ENCODE results near the gene DKKL1.
"Not testable (repeated sequence)": the region's sequence is repeated elsewhere in the genome, so short reads cannot be mapped to it uniquely, and the experiment has no call there.

Gene DKKL1

GRCh38 chr19:49326165-49326704 lies 37.4 kb upstream of the DKKL1 start:
- no peak for TF ChIP-seq CTCF (IDR thresholded peaks at IDR 0.05)
- intact Hi-C loops (cut with DNase I; ENCODE audit: low total_unique reads) = no loop called here
- H3K9me3 ChIP-seq = peaks cover 0 to 6% (median 0%) of the 10 kb centered on the region in 3 donors
- no peak for DNase-seq
- H3K4me1 ChIP-seq = no peaks in the 10 kb centered on the region
- H3K4me3 ChIP-seq = no peak overlapping the region
- H3K27ac ChIP-seq = no peak overlapping the region
- H3K27me3 ChIP-seq = no peaks in the 10 kb centered on the region
- peaks cover 17 to 32% (median 29%) of the 10 kb centered on the region in 3 donors for H3K36me3 ChIP-seq

DNA sequence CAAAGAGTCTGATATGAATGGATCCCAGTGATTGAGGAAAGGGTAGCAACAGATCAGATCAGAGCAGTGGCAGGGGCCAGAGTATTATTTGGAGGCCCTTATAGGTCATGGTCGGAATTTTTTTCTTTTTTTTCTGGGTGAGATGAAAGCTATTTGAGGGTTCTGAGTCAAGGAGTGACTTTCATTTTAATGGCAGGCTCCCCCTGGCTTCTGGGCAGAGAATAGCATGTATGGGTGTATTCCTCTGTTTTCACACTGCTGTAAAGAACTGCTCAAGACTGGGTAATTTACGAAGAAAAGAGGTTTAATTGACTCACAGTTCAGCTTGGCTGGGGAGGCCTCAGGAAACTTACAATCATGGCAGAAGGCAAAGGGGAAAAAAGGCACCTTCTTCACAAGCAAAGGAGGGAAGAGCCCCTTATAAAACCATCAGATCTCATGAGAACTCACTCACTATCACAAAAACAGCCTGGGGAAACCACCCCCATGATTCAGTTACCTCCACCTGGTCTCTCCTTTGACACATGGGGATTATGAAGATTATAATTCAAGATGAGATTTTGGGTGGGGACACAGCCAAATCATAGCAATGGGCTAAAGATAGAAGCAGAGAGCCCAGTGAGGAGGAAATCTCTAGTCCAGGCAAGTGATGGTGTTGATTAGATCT lies 35.7 kb upstream of the DKKL1 start:
- peak in 1 of 2 donors; percentile 43 for DNase-seq
- no peak overlapping the region for H3K27ac ChIP-seq
- H3K4me1 ChIP-seq = no peaks in the 10 kb centered on the region
- intact Hi-C loops (cut with DNase I; ENCODE audit: low total_unique reads) = no loop called here
- no peak overlapping the region for H3K4me3 ChIP-seq
- no peaks in the 10 kb centered on the region for H3K27me3 ChIP-seq
- no peaks in the 10 kb centered on the region for H3K9me3 ChIP-seq
- peaks cover 21 to 33% (median 24%) of the 10 kb centered on the region in 3 donors for H3K36me3 ChIP-seq
- TF ChIP-seq CTCF (IDR thresholded peaks at IDR 0.05) = peak; percentile 32 to 41

GRCh38 chr19:49328741-49329140 lies 34.9 kb upstream of the DKKL1 start:
- H3K27ac ChIP-seq = no peak overlapping the region
- no peak for TF ChIP-seq CTCF (IDR thresholded peaks at IDR 0.05)
- no peaks in the 10 kb centered on the region for H3K4me1 ChIP-seq
- peaks cover 21 to 33% (median 24%) of the 10 kb centered on the region in 3 donors for H3K36me3 ChIP-seq
- no peaks in the 10 kb centered on the region for H3K9me3 ChIP-seq
- no peak for DNase-seq
- intact Hi-C loops (cut with DNase I; ENCODE audit: low total_unique reads) = no loop called here
- H3K4me3 ChIP-seq = no peak overlapping the region
- no peaks in the 10 kb centered on the region for H3K27me3 ChIP-seq

- H3K4me1 ChIP-seq; H3K27ac ChIP-seq; H3K9me3 ChIP-seq; H3K27me3 ChIP-seq; DNase-seq; intact Hi-C loops (cut with DNase I; ENCODE audit: low total_unique reads); H3K4me3 ChIP-seq: not testable (repeated sequence)
- H3K36me3 ChIP-seq = peaks cover 21 to 46% (median 24%) of the 10 kb centered on the region in 3 donors
Measured at GRCh38 chr19:49331187-49331586, 32.5 kb upstream of the DKKL1 start.

- TF ChIP-seq CTCF (IDR thresholded peaks at IDR 0.05) = no peak
- H3K4me1 ChIP-seq = no peaks in the 10 kb centered on the region
- H3K36me3 ChIP-seq = peaks cover 21 to 46% (median 24%) of the 10 kb centered on the region in 3 donors
- no peak overlapping the region for H3K4me3 ChIP-seq
- intact Hi-C loops (cut with DNase I; ENCODE audit: low total_unique reads) = no loop called here
- no peaks in the 10 kb centered on the region for H3K9me3 ChIP-seq
- DNase-seq = peak in 1 of 2 donors; percentile 59
- no peaks in the 10 kb centered on the region for H3K27me3 ChIP-seq
- H3K27ac ChIP-seq = no peak overlapping the region
Measured at GRCh38 chr19:49331616-49332055, 32.0 kb upstream of the DKKL1 start.

DNA sequence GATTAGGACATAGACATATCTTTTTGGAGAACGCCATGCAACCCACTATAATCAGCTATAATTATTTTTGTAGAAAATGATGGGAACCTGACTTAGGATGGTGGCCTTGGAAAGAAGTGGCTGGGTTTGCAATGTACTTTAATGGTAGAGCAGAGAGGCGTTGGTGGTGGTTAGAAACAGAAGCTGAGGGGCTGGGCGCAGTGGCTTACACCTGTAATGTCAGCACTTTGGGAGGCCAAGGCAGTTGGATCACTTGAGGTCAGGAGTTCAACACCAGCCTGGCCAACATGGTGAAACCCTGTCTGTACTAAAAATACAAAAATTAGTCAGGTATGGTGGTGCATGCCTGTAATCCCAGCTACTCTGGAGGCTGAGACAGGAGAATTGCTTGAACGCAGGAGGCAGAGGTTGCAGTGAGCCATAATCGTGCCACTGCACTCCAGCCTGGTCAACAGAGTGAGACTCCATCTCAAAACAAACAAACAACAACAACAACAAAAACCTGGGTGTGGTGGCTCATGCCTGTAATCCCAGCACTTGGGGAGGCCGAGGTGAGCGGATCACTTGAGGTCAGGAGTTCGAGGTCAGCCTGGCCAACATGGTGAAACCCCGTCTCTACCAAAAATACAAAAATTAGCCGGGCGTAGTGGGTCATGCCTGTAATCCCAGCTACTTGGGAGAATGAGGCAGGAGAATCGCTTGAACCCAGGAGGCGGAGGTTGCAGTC lies 30.8 kb upstream of the DKKL1 start:
- intact Hi-C loops (cut with DNase I; ENCODE audit: low total_unique reads); H3K27me3 ChIP-seq; H3K4me1 ChIP-seq; H3K9me3 ChIP-seq; H3K27ac ChIP-seq; H3K4me3 ChIP-seq: not testable (repeated sequence)
- H3K36me3 ChIP-seq = peaks cover 21 to 46% (median 24%) of the 10 kb centered on the region in 3 donors
- peak in 1 of 2 donors; percentile 21 for DNase-seq

Data from tibial artery (tissue), 4 donors.